Caki2 (cell line): ENCODE data around the gene CDC73. TPM values are rescaled to one million over a fixed set of nuclear protein-coding genes. Genes with fewer than 3 reads are reported as not detected.
"Not testable (repeated sequence)": the region's sequence is repeated elsewhere in the genome, so short reads cannot be mapped to it uniquely, and the experiment has no call there.

Experiments
- DNase-seq: peaks from one replicate; pipeline ENCODE4 v3.0.0-alpha.2; 2015; ENCODE audit warnings: low read depth
- in situ Hi-C: cut with HindIII; loops from 2 replicates; pipeline ENCODE4 v1.10.0; 2016; ENCODE audit warnings: low sequenced_read_pairs, low pct_unique_long_range_greater_than_20kb, mixed read lengths
- total RNA-seq: library from RNA; depleted of rRNA; stranded (reverse); fragments of >200 nt; shearing (Covaris generic); gene quantifications from 2 replicates; pipeline ENCODE4 v1.2.3, GENCODE V29; 2014; ENCODE audit warnings: low replicate concordance

The CDC73 gene
- total RNA-seq, 1 experiment from 2014 or later: 17.1 TPM

- in situ Hi-C loops: no loop called here
- no peak for DNase-seq
Measured at GRCh38 chr1:193156117-193156821, 34.4 kb downstream of the CDC73 start.

GRCh38 chr1:193156822-193157142, 35.0 kb downstream of the CDC73 start:
- no peak for DNase-seq
- in situ Hi-C loops: no loop called here

- in situ Hi-C loops: no loop called here
- no peak for DNase-seq
Measured at GRCh38 chr1:193157360-193157759, 35.5 kb downstream of the CDC73 start.

GRCh38 chr1:193176113-193176512, 54.3 kb downstream of the CDC73 start:
- in situ Hi-C loops: no loop called here

GRCh38 chr1:193176788-193177187, 55.0 kb downstream of the CDC73 start:
- in situ Hi-C loops: no loop called here
- DNase-seq: no peak

More at GRCh38 chr1:193176113-193176512, 54.3 kb downstream of the CDC73 start:
- no peak for DNase-seq

- DNase-seq: no peak
- in situ Hi-C loops: no loop called here
Measured at GRCh38 chr1:193179094-193179493, 57.3 kb downstream of the CDC73 start.

- peak; percentile 45 for DNase-seq
- in situ Hi-C loops: no loop called here
Measured at GRCh38 chr1:193181536-193181935, 59.7 kb downstream of the CDC73 start.

- in situ Hi-C loops: no loop called here
- no peak for DNase-seq
Measured at GRCh38 chr1:193181985-193182384, 60.2 kb downstream of the CDC73 start.

GRCh38 chr1:193183019-193183627, 61.3 kb downstream of the CDC73 start:
- in situ Hi-C loops: no loop called here
- DNase-seq: peak; percentile 14

GRCh38 chr1:193184776-193185175, 62.9 kb downstream of the CDC73 start:
- DNase-seq: no peak
- in situ Hi-C loops: no loop called here

- no peak for DNase-seq
- in situ Hi-C loops: no loop called here
Measured at GRCh38 chr1:193185211-193185610, 63.4 kb downstream of the CDC73 start.

GRCh38 chr1:193185901-193186731, 64.3 kb downstream of the CDC73 start, which contains the start of gene B3GALT2:
Gene B3GALT2 (minus strand): TSS chr1:193186613. CDS start chr1:193181562, 5,051 bp downstream.
- in situ Hi-C loops: no loop called here
- DNase-seq: no peak

- in situ Hi-C loops: no loop called here
- no peak for DNase-seq
Measured at GRCh38 chr1:193187114-193187513, 65.3 kb downstream of the CDC73 start.

- in situ Hi-C loops, DNase-seq: not testable (repeated sequence)
Measured at GRCh38 chr1:193188915-193189314, 67.1 kb downstream of the CDC73 start.

GRCh38 chr1:193189442-193190095, 67.7 kb downstream of the CDC73 start:
- in situ Hi-C loops: no loop called here
- no peak for DNase-seq

GRCh38 chr1:193190096-193190744, 68.4 kb downstream of the CDC73 start:
- in situ Hi-C loops: no loop called here
- DNase-seq: no peak

GRCh38 chr1:193192586-193192985, 70.8 kb downstream of the CDC73 start:
- DNase-seq: no peak
- in situ Hi-C loops: no loop called here

- in situ Hi-C loops: no loop called here
- no peak for DNase-seq
Measured at GRCh38 chr1:193199940-193200339, 78.1 kb downstream of the CDC73 start.
